Gastroesophageal sphincter (tissue), 3 donors: ENCODE measurements around the gene AP1S1.

Experiments
- EP300 ChIP-seq: sonication (generic); formaldehyde crosslinking; IDR thresholded peaks from one replicate; pipeline ENCODE4 v1.6.1; 2017; ENCODE audit warnings: antibody characterized with exemption, mild to moderate bottlenecking
- POLR2A ChIP-seq, 2 donors: fragments of 450-650 bp; IDR thresholded peaks; one replicate each; pipeline ENCODE4 v1.6.1; 2017; ENCODE audit warnings: antibody characterized with exemption in 2 of 2, mild to moderate bottlenecking in 2 of 2, moderate library complexity in 1 of 2
- POLR2AphosphoS5 ChIP-seq: sonication (generic); formaldehyde crosslinking; IDR thresholded peaks from one replicate; pipeline ENCODE4 v1.6.1; 2017; ENCODE audit warnings: antibody characterized with exemption
- TF ChIP-seq, protein P1 (sequence below), 4 experiments: fragments of 200-600 bp in 2 of 4; fragments of 450-650 bp in 2 of 4; sonication (generic) in 1 of 4; IDR thresholded peaks; one replicate each; pipeline ENCODE4 v1.5.1; 2017 to 2019; ENCODE audit warnings: antibody characterized with exemption in 4 of 4, mild to moderate bottlenecking in 2 of 4, moderate library complexity in 2 of 4

DNA sequence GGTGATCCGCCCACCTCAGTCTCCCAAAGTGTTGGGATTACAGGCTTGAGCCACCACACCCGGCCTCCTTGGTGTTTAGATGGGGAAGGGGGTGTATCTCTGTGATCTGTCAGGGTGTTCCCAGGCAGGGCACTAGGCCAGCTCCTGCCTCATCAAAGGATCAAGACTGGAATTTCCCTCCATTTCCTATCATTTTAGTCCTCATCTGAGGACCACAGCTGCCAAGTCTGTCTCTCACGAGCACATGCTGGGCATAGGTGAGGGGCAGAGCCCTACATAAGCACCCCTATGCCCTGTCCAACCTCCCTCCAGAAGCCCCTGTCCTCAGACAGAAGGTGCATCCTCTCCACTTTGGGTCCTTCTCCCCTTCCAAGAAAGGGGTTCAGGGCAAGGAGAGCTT is 49.5 kb upstream of the AP1S1 start:
- TF ChIP-seq POLR2A (IDR thresholded peaks at IDR 0.05), result no peak
- TF ChIP-seq, protein P1, sequence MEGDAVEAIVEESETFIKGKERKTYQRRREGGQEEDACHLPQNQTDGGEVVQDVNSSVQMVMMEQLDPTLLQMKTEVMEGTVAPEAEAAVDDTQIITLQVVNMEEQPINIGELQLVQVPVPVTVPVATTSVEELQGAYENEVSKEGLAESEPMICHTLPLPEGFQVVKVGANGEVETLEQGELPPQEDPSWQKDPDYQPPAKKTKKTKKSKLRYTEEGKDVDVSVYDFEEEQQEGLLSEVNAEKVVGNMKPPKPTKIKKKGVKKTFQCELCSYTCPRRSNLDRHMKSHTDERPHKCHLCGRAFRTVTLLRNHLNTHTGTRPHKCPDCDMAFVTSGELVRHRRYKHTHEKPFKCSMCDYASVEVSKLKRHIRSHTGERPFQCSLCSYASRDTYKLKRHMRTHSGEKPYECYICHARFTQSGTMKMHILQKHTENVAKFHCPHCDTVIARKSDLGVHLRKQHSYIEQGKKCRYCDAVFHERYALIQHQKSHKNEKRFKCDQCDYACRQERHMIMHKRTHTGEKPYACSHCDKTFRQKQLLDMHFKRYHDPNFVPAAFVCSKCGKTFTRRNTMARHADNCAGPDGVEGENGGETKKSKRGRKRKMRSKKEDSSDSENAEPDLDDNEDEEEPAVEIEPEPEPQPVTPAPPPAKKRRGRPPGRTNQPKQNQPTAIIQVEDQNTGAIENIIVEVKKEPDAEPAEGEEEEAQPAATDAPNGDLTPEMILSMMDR (IDR thresholded peaks at IDR 0.05), result no peak
- no peak for TF ChIP-seq POLR2AphosphoS5
- TF ChIP-seq EP300, result no peak
